Ovary (tissue), 9 donors: ENCODE results near the gene ADA. TPM values are rescaled to one million over a fixed set of nuclear protein-coding genes. Genes with fewer than 3 reads are reported as not detected.

Experiments
- DNase-seq, 5 donors: peaks; one replicate each; pipeline ENCODE4 v3.0.0-alpha.2; 2019 to 2020
- H3K27ac ChIP-seq, 2 donors: fragments of 200-600 bp; one replicate each; pipeline versions ENCODE4 v1.5.1 to v1.8.0; 2019 to 2022
- H3K27me3 ChIP-seq: fragments of 200-600 bp; one replicate; pipeline ENCODE4 v1.8.0; 2022
- H3K36me3 ChIP-seq: fragments of 200-600 bp; sonication (generic); one replicate; pipeline ENCODE4 v1.5.1; 2019
- H3K4me1 ChIP-seq: one replicate; pipeline ENCODE4 v1.8.1; 2013; ENCODE audit warnings: mild to moderate bottlenecking, moderate library complexity; ENCODE audit not compliant: insufficient read depth
- H3K4me3 ChIP-seq: fragments of 200-600 bp; sonication (generic); one replicate; pipeline ENCODE4 v1.5.1; 2017
- H3K9me3 ChIP-seq, 2 donors: fragments of 200-600 bp in 1 of 2; sonication (generic) in 1 of 2; one replicate each; pipeline versions ENCODE4 v1.5.1 to v1.8.1; 2013 to 2019; ENCODE audit warnings: mild to moderate bottlenecking in 1 of 2, moderate library complexity in 1 of 2
- EP300 ChIP-seq: sonication (generic); formaldehyde crosslinking; IDR thresholded peaks from one replicate; pipeline ENCODE4 v1.6.1; 2017; ENCODE audit warnings: antibody characterized with exemption
- POLR2A ChIP-seq: fragments of 450-650 bp; IDR thresholded peaks from one replicate; pipeline ENCODE4 v1.6.1; 2017; ENCODE audit warnings: antibody characterized with exemption, mild to moderate bottlenecking, moderate library complexity
- WGBS, 3 donors: extraction: QIAGEN DNeasy Blood & Tissue Kit in 1 of 3; methylation state at CpG; one replicate each; pipeline versions ENCODE4 v1.1.5 to v1.1.7; 2013 to 2017; 5-methylcytosine and 5-hydroxymethylcytosine counted together
- intact Hi-C, 4 donors: fragments of 100-400 bp; cut with DNase I; formaldehyde crosslinking; loops; one replicate each; pipeline versions ENCODE4 v1.11.0 to v1.15.1; 2022 to 2023
- polyA plus RNA-seq, 2 donors: library from polyadenylated mRNA; stranded (reverse); fragments of 200-250 nt in 1 of 2; fragments of 350-450 nt in 1 of 2; fragmentation: Illumina TruSeq in 1 of 2; extraction: RNeasy Lipid Tissue Mini Kit (QIAGEN cat#74804) in 1 of 2; gene quantifications; one replicate each; pipeline ENCODE4 v1.2.3, GENCODE V29; 2013 to 2014
- total RNA-seq, 7 donors: library from RNA; depleted of rRNA in 2 of 7; stranded (reverse); fragments of >200 nt in 2 of 7; fragmentation: NEBNext Ultra II Directional in 3 of 7; extraction: Animal tissue kit (Norgen Biotek cat#: 25700) in 3 of 7; gene quantifications; one replicate each; pipeline versions ENCODE4 v1.1.0 to v1.2.4, GENCODE V29; 2016 to 2023
- TF ChIP-seq, protein P1 (sequence below), 3 donors: fragments of 450-650 bp in 2 of 3; fragments of 200-600 bp in 1 of 3; IDR thresholded peaks; one replicate each; pipeline versions ENCODE4 v1.5.1 to v1.8.0; 2016 to 2022; ENCODE audit warnings: antibody characterized with exemption in 3 of 3, mild to moderate bottlenecking in 1 of 3
- donor health status: DM: no; HTN: no; CAD: no; lungs with moderate emphysema.
- donor health status: DM: no; HTN: no; CAD: no.
- donor health status: Bipolar disorder and iron deficiency.
- donor health status: DM: yes; HTN: yes; CAD: no.
- donor health status: DM: no; HTN: no; CAD: no.
- donor health status: DM: yes; HTN: yes; CAD: no.

ADA gene
- total and polyA plus RNA-seq, 9 donors, result 1.1 to 7.4 (median 3.2) TPM

DNA sequence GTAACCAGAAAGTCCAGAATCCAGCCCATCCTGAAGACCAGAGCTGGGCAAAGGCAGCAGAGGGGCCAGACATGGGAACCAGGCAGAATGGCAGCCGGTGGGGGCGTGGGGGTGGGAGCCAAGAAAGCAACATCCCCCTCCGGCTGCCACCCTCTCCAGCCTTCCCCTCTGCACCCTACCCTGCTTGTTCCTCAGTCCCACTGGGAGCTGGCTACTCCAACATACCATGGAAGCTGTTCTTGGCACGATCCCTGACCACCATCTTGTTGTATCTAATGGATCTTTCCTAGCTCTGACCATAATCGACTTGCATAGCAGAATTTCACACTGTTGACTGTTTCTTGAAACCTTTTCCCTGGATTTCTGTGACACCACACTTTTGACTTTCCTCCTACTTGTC, 30.2 kb downstream of the ADA start:
- TF ChIP-seq POLR2A, result no peak
- TF ChIP-seq, protein P1, sequence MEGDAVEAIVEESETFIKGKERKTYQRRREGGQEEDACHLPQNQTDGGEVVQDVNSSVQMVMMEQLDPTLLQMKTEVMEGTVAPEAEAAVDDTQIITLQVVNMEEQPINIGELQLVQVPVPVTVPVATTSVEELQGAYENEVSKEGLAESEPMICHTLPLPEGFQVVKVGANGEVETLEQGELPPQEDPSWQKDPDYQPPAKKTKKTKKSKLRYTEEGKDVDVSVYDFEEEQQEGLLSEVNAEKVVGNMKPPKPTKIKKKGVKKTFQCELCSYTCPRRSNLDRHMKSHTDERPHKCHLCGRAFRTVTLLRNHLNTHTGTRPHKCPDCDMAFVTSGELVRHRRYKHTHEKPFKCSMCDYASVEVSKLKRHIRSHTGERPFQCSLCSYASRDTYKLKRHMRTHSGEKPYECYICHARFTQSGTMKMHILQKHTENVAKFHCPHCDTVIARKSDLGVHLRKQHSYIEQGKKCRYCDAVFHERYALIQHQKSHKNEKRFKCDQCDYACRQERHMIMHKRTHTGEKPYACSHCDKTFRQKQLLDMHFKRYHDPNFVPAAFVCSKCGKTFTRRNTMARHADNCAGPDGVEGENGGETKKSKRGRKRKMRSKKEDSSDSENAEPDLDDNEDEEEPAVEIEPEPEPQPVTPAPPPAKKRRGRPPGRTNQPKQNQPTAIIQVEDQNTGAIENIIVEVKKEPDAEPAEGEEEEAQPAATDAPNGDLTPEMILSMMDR (IDR thresholded peaks at IDR 0.05), result no peak
- TF ChIP-seq EP300, result no peak
- no peak overlapping the region for H3K27ac ChIP-seq
- 89 to 95% (median 90%) methylated on average over 5 of the region's 5 CpGs for WGBS, 3 donors
- no peaks in the 10 kb centered on the region for H3K4me1 ChIP-seq
- H3K27me3 ChIP-seq, result no peaks in the 10 kb centered on the region
- intact Hi-C loops, result no loop called here
- no peak for DNase-seq
- no peak overlapping the region for H3K4me3 ChIP-seq
- H3K36me3 ChIP-seq, result no peaks in the 10 kb centered on the region
- H3K9me3 ChIP-seq, result no peaks in the 10 kb centered on the region

DNA sequence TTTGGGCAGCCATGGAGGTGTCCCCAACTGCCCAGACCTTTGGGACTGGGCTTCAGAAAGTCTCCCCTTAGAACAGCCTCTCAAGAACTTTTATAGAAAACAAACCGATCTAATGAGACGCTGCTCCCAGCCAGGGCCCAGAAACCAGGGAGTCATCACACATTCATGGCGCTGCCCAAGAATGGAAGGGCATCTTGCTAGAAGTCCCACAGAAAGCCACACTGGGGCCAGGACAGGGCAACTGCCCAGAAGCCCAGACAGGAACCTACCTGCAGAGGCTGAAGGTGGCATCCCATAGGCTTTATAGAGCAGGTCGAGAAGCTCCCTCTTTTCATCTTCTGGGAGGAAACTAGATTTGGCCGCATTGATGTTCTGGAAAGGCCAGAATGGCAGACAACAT, 31.5 kb downstream of the ADA start:
- DNase-seq, result no peak
- Histone ChIP-seq H3K4me3 (no peak overlapping the region), H3K27me3 (no peaks in the 10 kb centered on the region), H3K27ac (no peak overlapping the region), H3K4me1 (no peaks in the 10 kb centered on the region), H3K9me3 (no peaks in the 10 kb centered on the region), H3K36me3 (no peaks in the 10 kb centered on the region)
- 95 to 96% (median 96%) methylated on average over 5 of the region's 5 CpGs for WGBS, 3 donors
- intact Hi-C loops, result no loop called here
- TF ChIP-seq, protein P1 (IDR thresholded peaks at IDR 0.05), result no peak
- TF ChIP-seq POLR2A, result no peak
- no peak for TF ChIP-seq EP300

DNA sequence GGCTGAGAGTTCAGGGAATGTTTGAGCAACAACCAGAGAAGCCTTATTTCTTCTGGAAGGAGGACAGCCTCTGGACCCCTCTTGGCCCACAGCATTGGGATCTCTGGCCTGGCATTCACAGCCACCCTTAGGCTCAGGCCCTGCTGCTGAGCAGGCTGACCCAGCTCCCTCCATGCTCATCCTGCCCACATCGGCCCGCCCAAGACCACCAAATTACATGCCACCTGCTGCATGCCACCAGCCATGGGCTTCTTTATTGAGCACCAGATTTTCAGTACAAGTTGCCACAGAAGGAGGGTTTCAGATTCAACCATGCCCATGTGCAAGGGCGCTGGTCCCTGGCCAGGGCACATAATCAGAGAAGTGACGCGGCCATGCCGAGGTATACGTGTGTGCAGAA, 32.2 kb downstream of the ADA start:
- H3K4me3 ChIP-seq, result no peak overlapping the region
- no peaks in the 10 kb centered on the region for H3K36me3 ChIP-seq
- 91 to 97% (median 97%) methylated on average over 7 of the region's 7 CpGs for WGBS, 3 donors
- TF ChIP-seq EP300 (no peak), POLR2A (no peak)
- no peak overlapping the region for H3K27ac ChIP-seq
- no peak for DNase-seq
- H3K9me3 ChIP-seq, result no peaks in the 10 kb centered on the region
- intact Hi-C loops, result loop anchor here in 3 of 4 donors (10.0 kb wide), 4 partner anchors 144 to 404 kb away; partner anchors contain the start of genes TTPAL (in 2 of the 3) and OSER1 (in 1 of the 3)
- H3K4me1 ChIP-seq, result no peaks in the 10 kb centered on the region
- H3K27me3 ChIP-seq, result no peaks in the 10 kb centered on the region

DNA sequence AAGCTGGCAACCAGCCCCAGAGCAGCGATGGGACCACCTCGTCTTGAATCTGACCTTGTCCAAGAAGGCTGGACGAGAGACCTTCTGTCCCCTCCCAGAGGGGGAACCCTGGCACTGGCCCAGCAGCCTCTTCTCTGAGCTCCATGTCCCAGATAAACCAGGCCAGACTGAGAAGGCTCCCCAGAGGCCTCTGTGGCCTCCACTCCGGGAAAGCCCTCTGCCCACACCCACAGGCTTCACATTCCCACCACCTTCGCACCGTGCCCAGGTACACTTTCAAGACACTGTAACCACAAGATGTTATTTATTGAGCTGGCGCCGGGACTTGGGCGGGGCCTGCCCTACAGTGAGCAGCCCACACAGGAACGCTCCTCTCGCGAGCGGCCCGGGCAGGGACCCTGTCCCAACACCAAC, 33.2 kb downstream of the ADA start:
- no peaks in the 10 kb centered on the region for H3K9me3 ChIP-seq
- no peak overlapping the region for H3K27ac ChIP-seq
- TF ChIP-seq, protein P1 (IDR thresholded peaks at IDR 0.05), result no peak
- no peak for TF ChIP-seq EP300
- no peak for TF ChIP-seq POLR2A
- intact Hi-C loops, result loop anchor here in 3 of 4 donors (10.0 kb wide), 4 partner anchors 144 to 404 kb away; partner anchors contain the start of genes TTPAL (in 2 of the 3) and OSER1 (in 1 of the 3)
- no peaks in the 10 kb centered on the region for H3K36me3 ChIP-seq
- WGBS, 3 donors, result 71 to 76% (median 73%) methylated on average over 14 of the region's 14 CpGs
- no peak overlapping the region for H3K4me3 ChIP-seq
- DNase-seq, result peak in 2 of 5 donors; percentile 35 to 45
- H3K27me3 ChIP-seq, result no peaks in the 10 kb centered on the region
- H3K4me1 ChIP-seq, result no peaks in the 10 kb centered on the region

DNA sequence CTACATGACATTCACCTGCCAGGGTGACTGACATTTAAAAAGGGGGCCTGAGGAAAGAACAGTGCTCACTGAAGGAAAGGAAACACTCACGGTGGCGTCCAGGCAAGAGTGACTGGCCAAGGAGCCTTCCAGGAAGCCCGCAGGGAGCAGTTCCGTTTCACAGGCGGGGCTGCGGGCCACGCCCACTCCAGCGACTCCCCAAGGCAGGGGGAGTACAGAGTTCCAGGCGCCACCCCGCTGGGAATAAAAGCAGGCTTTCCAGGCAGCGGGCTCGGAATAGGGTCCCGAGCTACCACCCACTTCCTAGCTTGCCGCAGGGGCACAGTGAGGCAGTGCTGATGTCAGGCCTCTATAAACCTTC, 34.9 kb downstream of the ADA start:
- intact Hi-C loops, result loop anchor here in 3 of 4 donors (10.0 kb wide), 4 partner anchors 142 to 402 kb away; partner anchors contain the start of genes TTPAL (in 2 of the 3) and OSER1 (in 1 of the 3)
- Histone ChIP-seq H3K4me1 (no peaks in the 10 kb centered on the region), H3K27ac (no peak overlapping the region), H3K27me3 (no peaks in the 10 kb centered on the region), H3K36me3 (no peaks in the 10 kb centered on the region), H3K4me3 (no peak overlapping the region), H3K9me3 (no peaks in the 10 kb centered on the region)
- DNase-seq, result no peak
- no peak for TF ChIP-seq EP300
- TF ChIP-seq, protein P1 (IDR thresholded peaks at IDR 0.05), result no peak
- no peak for TF ChIP-seq POLR2A
- 73 to 77% (median 75%) methylated on average over 14 of the region's 14 CpGs for WGBS, 3 donors
